SU-DHL-6 (cell line): Measurements from ENCODE around the gene DOCK1.

Experiments
- H2AFZ ChIP-seq: fragments of 200-600 bp; sonication (generic); 2 replicates; pipeline ENCODE4 v1.6.1; 2014; ENCODE audit warnings: low read depth, mild to moderate bottlenecking, moderate library complexity, mixed read lengths, antibody characterized with exemption, low read length; ENCODE audit not compliant: severe bottlenecking
- H3F3A ChIP-seq: fragments of 200-600 bp; shearing (Covaris generic); 2 replicates; pipeline ENCODE4 v1.6.0; 2016; ENCODE audit warnings: antibody characterized with exemption, mild to moderate bottlenecking; ENCODE audit not compliant: insufficient read depth
- H3K27ac ChIP-seq: fragments of 200-600 bp; sonication (generic); 2 replicates; pipeline ENCODE4 v1.5.1; 2016; ENCODE audit warnings: low read depth, mild to moderate bottlenecking, low read length, moderate library complexity, mixed read lengths
- H3K27me3 ChIP-seq: fragments of 200-600 bp; sonication (generic), shearing (Covaris generic); 2 replicates; pipeline ENCODE4 v1.6.0; 2014; ENCODE audit warnings: mild to moderate bottlenecking, low read length
- H3K36me3 ChIP-seq: fragments of 200-600 bp; sonication (generic); 2 replicates; pipeline ENCODE4 v1.6.1; 2014; ENCODE audit warnings: mild to moderate bottlenecking, low read length, mixed read lengths
- H3K4me2 ChIP-seq: fragments of 300-600, 200-600 bp; shearing (Covaris generic), sonication (generic); 2 replicates; pipeline ENCODE4 v1.6.0; 2014; ENCODE audit warnings: low read length, low read depth, mild to moderate bottlenecking; ENCODE audit not compliant: poor library complexity, severe bottlenecking
- H3K4me3 ChIP-seq: fragments of 200-600 bp; sonication (generic); 2 replicates; pipeline ENCODE4 v1.5.1; 2014; ENCODE audit warnings: antibody characterized with exemption, low read length, mild to moderate bottlenecking, mixed read lengths; ENCODE audit not compliant: insufficient read depth, poor library complexity, severe bottlenecking
- H3K79me2 ChIP-seq: fragments of 200-600 bp; sonication (generic); 2 replicates; pipeline ENCODE4 v1.6.1; 2014; ENCODE audit warnings: mild to moderate bottlenecking, low read length, moderate library complexity; ENCODE audit not compliant: insufficient read depth
- H3K9ac ChIP-seq: fragments of 200-600 bp; sonication (generic); 2 replicates; pipeline ENCODE4 v1.7.0; 2014; ENCODE audit warnings: mild to moderate bottlenecking, low read length
- H3K9me2 ChIP-seq: fragments of 200-600 bp; sonication (generic); replicated peaks from 2 replicates; pipeline ENCODE4 v1.6.1; 2014; ENCODE audit warnings: low read length; ENCODE audit not compliant: insufficient read depth
- H3K9me3 ChIP-seq: fragments of 200-600 bp; sonication (generic); 2 replicates; pipeline ENCODE4 v1.6.1; 2014; ENCODE audit warnings: low read length, mixed read lengths; ENCODE audit not compliant: insufficient read depth
- H4K20me1 ChIP-seq: fragments of 200-600 bp; sonication (generic); 2 replicates; pipeline ENCODE4 v1.6.1; 2014; ENCODE audit warnings: low read depth, mild to moderate bottlenecking, antibody characterized with exemption, low read length, moderate library complexity, mixed read lengths
- EZH2phosphoT487 ChIP-seq: fragments of 200-600 bp; sonication (generic), shearing (Covaris generic); conservative IDR thresholded peaks from 2 replicates; pipeline ENCODE4 v1.6.1; 2018; ENCODE audit warnings: mild to moderate bottlenecking, antibody characterized with exemption, low read length, moderate library complexity, mixed read lengths
- TF ChIP-seq, protein P1 (sequence below): fragments of 200-600 bp; sonication (generic); IDR thresholded peaks from one replicate; pipeline ENCODE4 v1.5.1; 2017; ENCODE audit warnings: antibody characterized with exemption, mild to moderate bottlenecking, low read length, moderate library complexity; ENCODE audit not compliant: insufficient read depth, poor library complexity, severe bottlenecking

The DOCK1 gene

DNA sequence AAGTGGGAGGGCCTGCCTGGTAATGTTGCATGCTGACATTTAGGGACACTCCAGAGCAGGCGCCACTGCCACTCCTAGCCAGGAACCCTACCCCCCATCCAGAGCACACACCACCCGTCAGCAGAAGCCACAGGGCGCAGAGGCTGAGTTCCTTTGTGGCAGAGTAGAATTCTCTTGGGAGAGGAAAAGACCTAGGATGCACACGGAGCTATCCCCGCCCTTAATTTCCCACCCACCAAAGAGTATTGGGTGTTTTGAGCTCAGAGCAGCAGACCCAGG, 291.9 kb downstream of the DOCK1 start:
- Histone ChIP-seq H3K4me3 (no peak overlapping the region), H3K27me3 (no peaks in the 10 kb centered on the region), H4K20me1 (no peaks in the 10 kb centered on the region), H2AFZ (no peak overlapping the region), H3K9me3 (no peaks in the 10 kb centered on the region; the same call in 1 of the 2 replicates), H3K27ac (no peak overlapping the region), H3K9ac (no peak overlapping the region), H3K4me2 (no peak overlapping the region), H3F3A (no peaks in the 10 kb centered on the region), H3K36me3 (no peaks in the 10 kb centered on the region), H3K9me2 (no peaks in the 10 kb centered on the region), H3K79me2 (no peaks in the 10 kb centered on the region)
- no peak for TF ChIP-seq EZH2phosphoT487
- TF ChIP-seq, protein P1, sequence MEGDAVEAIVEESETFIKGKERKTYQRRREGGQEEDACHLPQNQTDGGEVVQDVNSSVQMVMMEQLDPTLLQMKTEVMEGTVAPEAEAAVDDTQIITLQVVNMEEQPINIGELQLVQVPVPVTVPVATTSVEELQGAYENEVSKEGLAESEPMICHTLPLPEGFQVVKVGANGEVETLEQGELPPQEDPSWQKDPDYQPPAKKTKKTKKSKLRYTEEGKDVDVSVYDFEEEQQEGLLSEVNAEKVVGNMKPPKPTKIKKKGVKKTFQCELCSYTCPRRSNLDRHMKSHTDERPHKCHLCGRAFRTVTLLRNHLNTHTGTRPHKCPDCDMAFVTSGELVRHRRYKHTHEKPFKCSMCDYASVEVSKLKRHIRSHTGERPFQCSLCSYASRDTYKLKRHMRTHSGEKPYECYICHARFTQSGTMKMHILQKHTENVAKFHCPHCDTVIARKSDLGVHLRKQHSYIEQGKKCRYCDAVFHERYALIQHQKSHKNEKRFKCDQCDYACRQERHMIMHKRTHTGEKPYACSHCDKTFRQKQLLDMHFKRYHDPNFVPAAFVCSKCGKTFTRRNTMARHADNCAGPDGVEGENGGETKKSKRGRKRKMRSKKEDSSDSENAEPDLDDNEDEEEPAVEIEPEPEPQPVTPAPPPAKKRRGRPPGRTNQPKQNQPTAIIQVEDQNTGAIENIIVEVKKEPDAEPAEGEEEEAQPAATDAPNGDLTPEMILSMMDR = no peak

DNA sequence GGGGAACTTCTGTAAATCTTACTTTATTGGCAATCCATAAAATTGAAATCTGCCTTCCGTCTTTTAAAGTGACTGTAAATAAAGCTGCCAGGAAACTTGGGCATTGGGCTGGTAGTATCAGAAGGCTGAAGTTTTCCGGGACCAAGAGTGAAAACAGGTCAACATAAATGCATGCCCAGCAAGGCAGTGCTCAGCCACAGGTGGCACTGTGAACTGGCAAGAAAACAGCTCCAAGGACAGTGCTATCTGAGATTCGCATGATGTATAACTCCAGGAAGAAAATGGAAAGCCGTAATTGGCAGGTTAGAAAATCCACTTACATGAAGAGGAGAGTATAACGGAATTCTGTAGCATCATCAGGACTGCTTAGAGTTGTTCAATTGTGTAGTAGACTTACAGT, 293.1 kb downstream of the DOCK1 start:
- Histone ChIP-seq H3K4me2 (no peak overlapping the region), H3K4me3 (no peak overlapping the region), H4K20me1 (no peaks in the 10 kb centered on the region), H3F3A (no peaks in the 10 kb centered on the region), H3K79me2 (no peaks in the 10 kb centered on the region), H2AFZ (no peak overlapping the region), H3K27ac (no peak overlapping the region), H3K9me2 (no peaks in the 10 kb centered on the region), H3K36me3 (no peaks in the 10 kb centered on the region), H3K27me3 (no peaks in the 10 kb centered on the region), H3K9me3 (no peaks in the 10 kb centered on the region; the same call in 1 of the 2 replicates), H3K9ac (no peak overlapping the region)
- TF ChIP-seq EZH2phosphoT487 = no peak
- TF ChIP-seq, protein P1 = no peak

DNA sequence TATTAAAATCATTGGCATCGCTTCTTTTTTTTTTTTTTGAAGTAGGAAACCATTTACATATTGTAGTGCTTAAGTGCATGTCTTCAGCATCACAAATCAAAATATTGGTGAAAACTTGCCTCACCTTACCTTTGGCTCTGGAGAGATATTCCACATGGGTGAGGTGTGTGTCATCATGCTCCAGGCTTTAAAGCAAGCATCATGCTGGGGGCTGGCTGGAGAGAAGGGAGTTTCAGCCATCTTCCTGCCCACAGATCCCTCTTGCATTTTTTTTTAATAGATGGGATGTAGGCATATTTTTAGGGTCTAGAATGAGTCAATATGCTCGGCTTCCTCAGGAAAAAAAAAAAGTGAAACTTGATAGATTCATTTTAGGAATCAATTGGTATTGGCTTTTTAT, 293.5 kb downstream of the DOCK1 start:
- Histone ChIP-seq H4K20me1 (no peaks in the 10 kb centered on the region), H3K9me3 (no peaks in the 10 kb centered on the region; the same call in 1 of the 2 replicates), H3K27ac (no peak overlapping the region), H3K4me2 (no peak overlapping the region), H3K36me3 (no peaks in the 10 kb centered on the region), H3K4me3 (no peak overlapping the region), H3F3A (no peaks in the 10 kb centered on the region), H3K9me2 (no peaks in the 10 kb centered on the region), H3K79me2 (no peaks in the 10 kb centered on the region), H2AFZ (no peak overlapping the region), H3K9ac (no peak overlapping the region), H3K27me3 (no peaks in the 10 kb centered on the region)
- TF ChIP-seq, protein P1 = no peak
- TF ChIP-seq EZH2phosphoT487 = no peak

DNA sequence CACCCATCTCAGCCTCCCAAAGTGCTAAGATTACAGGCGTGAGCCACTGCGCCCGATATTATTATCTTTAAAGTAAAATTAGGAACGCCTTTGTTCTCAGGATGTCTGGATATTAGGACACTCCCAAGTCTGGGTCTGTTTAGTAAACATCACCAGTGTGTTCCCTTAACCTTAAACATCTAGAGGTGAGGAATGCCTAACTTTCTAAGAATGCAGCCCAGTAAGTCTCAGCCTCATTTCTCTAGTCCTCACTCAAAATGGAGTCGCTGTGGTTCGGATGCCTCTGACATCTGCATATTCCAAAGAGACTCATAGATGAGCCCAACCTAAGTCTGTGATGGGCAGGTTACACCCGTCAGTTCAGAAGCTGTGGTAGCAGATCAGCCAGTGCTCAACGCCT, 295.4 kb downstream of the DOCK1 start:
- TF ChIP-seq EZH2phosphoT487 = no peak
- TF ChIP-seq, protein P1 = no peak

More for the DNA sequence above, 295.4 kb downstream of the DOCK1 start:
- Histone ChIP-seq H3K27ac (no peak overlapping the region), H3K9ac (no peak overlapping the region), H3K27me3 (no peaks in the 10 kb centered on the region), H3K4me3 (no peak overlapping the region), H3K4me2 (no peak overlapping the region), H3K36me3 (no peaks in the 10 kb centered on the region), H3F3A (no peaks in the 10 kb centered on the region), H3K9me3 (no peaks in the 10 kb centered on the region; the same call in 1 of the 2 replicates), H3K79me2 (no peaks in the 10 kb centered on the region), H3K9me2 (no peaks in the 10 kb centered on the region), H2AFZ (no peak overlapping the region), H4K20me1 (no peaks in the 10 kb centered on the region)
